ENCODE data around the gene SNRPA.
"Not testable (repeated sequence)": the region's sequence is repeated elsewhere in the genome, so short reads cannot be mapped to it uniquely, and the experiment has no call there.

The SNRPA gene

GRCh38 chr19:40783711-40784110 lies 32.7 kb downstream of the SNRPA start:
- Histone ChIP-seq H3K27me3 (ENCODE audit: low read length) (no peaks in the 10 kb centered on the region), H3K4me3 (ENCODE audit: insufficient read depth, low read length, poor library complexity, severe bottlenecking) (no peak overlapping the region), H3K4me2 (ENCODE audit: low read depth, low read length, poor library complexity, severe bottlenecking) (no peak overlapping the region), H4K20me1 (ENCODE audit: low read depth, low read length) (no peaks in the 10 kb centered on the region), H3K27ac (ENCODE audit: low read depth, low read length) (no peak overlapping the region), H2AFZ (ENCODE audit: low read depth, low read length, severe bottlenecking) (no peak overlapping the region), H3K9ac (ENCODE audit: low read length) (no peak overlapping the region), H3F3A (ENCODE audit: insufficient read depth) (no peaks in the 10 kb centered on the region), H3K79me2 (ENCODE audit: insufficient read depth, low read length) (peaks cover 7% of the 10 kb centered on the region; the same call in 1 of the 2 replicates), H3K9me2 (replicated peaks; ENCODE audit: insufficient read depth, low read length) (no peaks in the 10 kb centered on the region), H3K36me3 (ENCODE audit: low read length) (no peaks in the 10 kb centered on the region), H3K9me3 (ENCODE audit: insufficient read depth, low read length) (no peaks in the 10 kb centered on the region)
- TF ChIP-seq EZH2phosphoT487 (conservative IDR thresholded peaks at IDR 0.05; ENCODE audit: low read length) (no peak), CTCF (IDR thresholded peaks at IDR 0.05; ENCODE audit: insufficient read depth, low read length, poor library complexity, severe bottlenecking) (no peak)

- not testable (repeated sequence) for H3K36me3 ChIP-seq (ENCODE audit: low read length); H3K27me3 ChIP-seq (ENCODE audit: low read length); H3F3A ChIP-seq (ENCODE audit: insufficient read depth); H4K20me1 ChIP-seq (ENCODE audit: low read depth, low read length); H3K9me3 ChIP-seq (ENCODE audit: insufficient read depth, low read length); H3K9me2 ChIP-seq (replicated peaks; ENCODE audit: insufficient read depth, low read length); H3K9ac ChIP-seq (ENCODE audit: low read length); H3K4me3 ChIP-seq (ENCODE audit: insufficient read depth, low read length, poor library complexity, severe bottlenecking); H3K27ac ChIP-seq (ENCODE audit: low read depth, low read length); H2AFZ ChIP-seq (ENCODE audit: low read depth, low read length, severe bottlenecking); H3K4me2 ChIP-seq (ENCODE audit: low read depth, low read length, poor library complexity, severe bottlenecking); H3K79me2 ChIP-seq (ENCODE audit: insufficient read depth, low read length)
Observed at GRCh38 chr19:40784146-40784545, 33.1 kb downstream of the SNRPA start.

- no peaks in the 10 kb centered on the region for H4K20me1 ChIP-seq (ENCODE audit: low read depth, low read length)
- no peaks in the 10 kb centered on the region for H3K27me3 ChIP-seq (ENCODE audit: low read length)
- H3K4me2 ChIP-seq (ENCODE audit: low read depth, low read length, poor library complexity, severe bottlenecking) = no peak overlapping the region
- H3K9ac ChIP-seq (ENCODE audit: low read length) = no peak overlapping the region
- H3K27ac ChIP-seq (ENCODE audit: low read depth, low read length) = no peak overlapping the region
- H3K4me3 ChIP-seq (ENCODE audit: insufficient read depth, low read length, poor library complexity, severe bottlenecking) = no peak overlapping the region
- no peak for TF ChIP-seq CTCF (IDR thresholded peaks at IDR 0.05; ENCODE audit: insufficient read depth, low read length, poor library complexity, severe bottlenecking)
- no peak for TF ChIP-seq EZH2phosphoT487 (conservative IDR thresholded peaks at IDR 0.05; ENCODE audit: low read length)
- no peak overlapping the region for H2AFZ ChIP-seq (ENCODE audit: low read depth, low read length, severe bottlenecking)
- no peaks in the 10 kb centered on the region for H3K9me3 ChIP-seq (ENCODE audit: insufficient read depth, low read length)
- H3F3A ChIP-seq (ENCODE audit: insufficient read depth) = no peaks in the 10 kb centered on the region
- H3K79me2 ChIP-seq (ENCODE audit: insufficient read depth, low read length) = no peaks in the 10 kb centered on the region
- no peaks in the 10 kb centered on the region for H3K9me2 ChIP-seq (replicated peaks; ENCODE audit: insufficient read depth, low read length)
- no peaks in the 10 kb centered on the region for H3K36me3 ChIP-seq (ENCODE audit: low read length)
Observed at GRCh38 chr19:40785526-40785925, 34.5 kb downstream of the SNRPA start.

- H3K79me2 ChIP-seq (ENCODE audit: insufficient read depth, low read length) = no peaks in the 10 kb centered on the region
- no peaks in the 10 kb centered on the region for H3K36me3 ChIP-seq (ENCODE audit: low read length)
- H3K4me3 ChIP-seq (ENCODE audit: insufficient read depth, low read length, poor library complexity, severe bottlenecking) = no peak overlapping the region
- no peaks in the 10 kb centered on the region for H3K27me3 ChIP-seq (ENCODE audit: low read length)
- no peak overlapping the region for H3K4me2 ChIP-seq (ENCODE audit: low read depth, low read length, poor library complexity, severe bottlenecking)
- H2AFZ ChIP-seq (ENCODE audit: low read depth, low read length, severe bottlenecking) = no peak overlapping the region
- no peak overlapping the region for H3K27ac ChIP-seq (ENCODE audit: low read depth, low read length)
- no peak for TF ChIP-seq CTCF (IDR thresholded peaks at IDR 0.05; ENCODE audit: insufficient read depth, low read length, poor library complexity, severe bottlenecking)
- TF ChIP-seq EZH2phosphoT487 (conservative IDR thresholded peaks at IDR 0.05; ENCODE audit: low read length) = no peak
- no peaks in the 10 kb centered on the region for H3K9me2 ChIP-seq (replicated peaks; ENCODE audit: insufficient read depth, low read length)
- no peaks in the 10 kb centered on the region for H3F3A ChIP-seq (ENCODE audit: insufficient read depth)
- no peak overlapping the region for H3K9ac ChIP-seq (ENCODE audit: low read length)
- H4K20me1 ChIP-seq (ENCODE audit: low read depth, low read length) = no peaks in the 10 kb centered on the region
- no peaks in the 10 kb centered on the region for H3K9me3 ChIP-seq (ENCODE audit: insufficient read depth, low read length)
Observed at GRCh38 chr19:40786060-40787037, 35.3 kb downstream of the SNRPA start.
